DOHH2 (cell line): ENCODE results near the gene DKK3.

Experiments used
- H3F3A ChIP-seq: fragments of 200-600 bp; sonication (generic), shearing (Covaris generic); 2 replicates; pipeline ENCODE4 v1.6.0; 2016; ENCODE audit warnings: antibody characterized with exemption, mild to moderate bottlenecking; ENCODE audit not compliant: control insufficient read depth, insufficient read depth
- H3K27ac ChIP-seq: fragments of 200-600 bp; sonication (generic); 2 replicates; pipeline ENCODE4 v1.5.1; 2014; ENCODE audit warnings: low read depth, mild to moderate bottlenecking, low read length, moderate library complexity
- H3K27me3 ChIP-seq: fragments of 200-600 bp; sonication (generic); 2 replicates; pipeline ENCODE4 v1.6.1; 2014; ENCODE audit warnings: mild to moderate bottlenecking, low read length, mixed read lengths; ENCODE audit not compliant: control insufficient read depth
- H3K36me3 ChIP-seq: fragments of 200-600 bp; sonication (generic); 2 replicates; pipeline ENCODE4 v1.6.1; 2014; ENCODE audit warnings: mild to moderate bottlenecking, low read length, moderate library complexity, mixed read lengths; ENCODE audit not compliant: control insufficient read depth
- H3K4me1 ChIP-seq: fragments of 200-600 bp; sonication (generic); 2 replicates; pipeline ENCODE4 v1.6.1; 2014; ENCODE audit warnings: mild to moderate bottlenecking, low read length, mixed read lengths; ENCODE audit not compliant: control insufficient read depth
- H3K4me2 ChIP-seq: fragments of 200-600 bp; sonication (generic); 2 replicates; pipeline ENCODE4 v1.6.0; 2014; ENCODE audit warnings: mild to moderate bottlenecking, low read length, moderate library complexity
- H3K4me3 ChIP-seq: fragments of 200-600 bp; sonication (generic); 2 replicates; pipeline ENCODE4 v1.5.1; 2014; ENCODE audit warnings: mild to moderate bottlenecking, low read length, mixed read lengths
- H3K79me2 ChIP-seq: fragments of 200-600 bp; sonication (generic); 2 replicates; pipeline ENCODE4 v1.6.1; 2014; ENCODE audit warnings: mild to moderate bottlenecking, low read length, mixed read lengths; ENCODE audit not compliant: control insufficient read depth
- H3K9me2 ChIP-seq: fragments of 200-600 bp; sonication (generic); replicated peaks from 2 replicates; pipeline ENCODE4 v1.6.1; 2014; ENCODE audit warnings: mild to moderate bottlenecking, low read length, mixed read lengths; ENCODE audit not compliant: control insufficient read depth
- H3K9me3 ChIP-seq: fragments of 200-600 bp; sonication (generic); 2 replicates; pipeline ENCODE4 v1.6.1; 2014; ENCODE audit warnings: antibody characterized with exemption, low read length, mixed read lengths; ENCODE audit not compliant: control insufficient read depth, insufficient read depth
- H4K20me1 ChIP-seq: fragments of 200-600 bp; sonication (generic); 2 replicates; pipeline ENCODE4 v1.6.0; 2014; ENCODE audit warnings: low read depth, mild to moderate bottlenecking, antibody characterized with exemption, low read length, moderate library complexity; ENCODE audit not compliant: control insufficient read depth, insufficient read depth
- EZH2phosphoT487 ChIP-seq: fragments of 200-600 bp; sonication (generic); IDR thresholded peaks from 2 replicates; pipeline ENCODE4 v1.6.1; 2017; ENCODE audit warnings: borderline replicate concordance, mild to moderate bottlenecking, antibody characterized with exemption, low read length, moderate library complexity, mixed read lengths
- TF ChIP-seq, protein P1 (sequence below): fragments of 200-600 bp; sonication (generic); IDR thresholded peaks from one replicate; pipeline ENCODE4 v1.5.1; 2014; ENCODE audit warnings: antibody characterized with exemption, mild to moderate bottlenecking, low read depth, low read length; ENCODE audit not compliant: poor library complexity, severe bottlenecking

The DKK3 gene

GRCh38 chr11:11982975-11983374 is 25.5 kb downstream of the DKK3 start:
- Histone ChIP-seq H4K20me1 (no peaks in the 10 kb centered on the region), H3K4me1 (peaks cover 4% of the 10 kb centered on the region), H3K9me2 (no peaks in the 10 kb centered on the region), H3K4me2 (no peak overlapping the region), H3F3A (no peaks in the 10 kb centered on the region), H3K4me3 (no peak overlapping the region), H3K9me3 (no peaks in the 10 kb centered on the region), H3K27me3 (no peaks in the 10 kb centered on the region), H3K36me3 (no peaks in the 10 kb centered on the region), H3K79me2 (no peaks in the 10 kb centered on the region), H3K27ac (no peak overlapping the region)
- no peak for TF ChIP-seq EZH2phosphoT487
- TF ChIP-seq, protein P1, sequence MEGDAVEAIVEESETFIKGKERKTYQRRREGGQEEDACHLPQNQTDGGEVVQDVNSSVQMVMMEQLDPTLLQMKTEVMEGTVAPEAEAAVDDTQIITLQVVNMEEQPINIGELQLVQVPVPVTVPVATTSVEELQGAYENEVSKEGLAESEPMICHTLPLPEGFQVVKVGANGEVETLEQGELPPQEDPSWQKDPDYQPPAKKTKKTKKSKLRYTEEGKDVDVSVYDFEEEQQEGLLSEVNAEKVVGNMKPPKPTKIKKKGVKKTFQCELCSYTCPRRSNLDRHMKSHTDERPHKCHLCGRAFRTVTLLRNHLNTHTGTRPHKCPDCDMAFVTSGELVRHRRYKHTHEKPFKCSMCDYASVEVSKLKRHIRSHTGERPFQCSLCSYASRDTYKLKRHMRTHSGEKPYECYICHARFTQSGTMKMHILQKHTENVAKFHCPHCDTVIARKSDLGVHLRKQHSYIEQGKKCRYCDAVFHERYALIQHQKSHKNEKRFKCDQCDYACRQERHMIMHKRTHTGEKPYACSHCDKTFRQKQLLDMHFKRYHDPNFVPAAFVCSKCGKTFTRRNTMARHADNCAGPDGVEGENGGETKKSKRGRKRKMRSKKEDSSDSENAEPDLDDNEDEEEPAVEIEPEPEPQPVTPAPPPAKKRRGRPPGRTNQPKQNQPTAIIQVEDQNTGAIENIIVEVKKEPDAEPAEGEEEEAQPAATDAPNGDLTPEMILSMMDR = no peak

DNA sequence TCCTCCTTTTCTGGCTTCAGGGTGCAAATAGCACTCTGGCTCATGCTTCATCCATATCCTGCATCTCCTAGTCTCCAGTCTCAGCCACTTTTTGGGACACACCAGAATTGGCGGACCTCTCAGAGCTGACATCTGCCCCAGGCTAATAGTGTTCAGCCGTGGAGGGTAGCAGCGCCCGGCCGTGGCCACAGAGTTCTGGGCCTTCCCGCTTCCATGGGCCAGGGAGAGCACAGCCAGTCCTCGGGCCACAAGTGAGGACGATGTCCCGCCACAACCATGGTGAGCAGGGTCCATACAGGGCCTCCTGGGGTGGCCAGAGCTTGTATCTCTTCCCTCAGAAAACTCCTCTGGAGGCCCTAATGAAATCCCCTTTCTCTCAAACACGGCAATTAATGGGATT is 26.0 kb downstream of the DKK3 start:
- Histone ChIP-seq H3K9me2 (no peaks in the 10 kb centered on the region), H3K4me3 (no peak overlapping the region), H3K4me2 (no peak overlapping the region), H3K36me3 (no peaks in the 10 kb centered on the region), H4K20me1 (no peaks in the 10 kb centered on the region), H3K4me1 (peaks cover 5% of the 10 kb centered on the region), H3K9me3 (no peaks in the 10 kb centered on the region), H3K27ac (no peak overlapping the region), H3K27me3 (no peaks in the 10 kb centered on the region), H3F3A (no peaks in the 10 kb centered on the region), H3K79me2 (no peaks in the 10 kb centered on the region)
- TF ChIP-seq, protein P1 = no peak
- TF ChIP-seq EZH2phosphoT487 = no peak

- Histone ChIP-seq H3K27me3 (no peaks in the 10 kb centered on the region), H3K36me3 (no peaks in the 10 kb centered on the region), H4K20me1 (no peaks in the 10 kb centered on the region), H3K9me2 (no peaks in the 10 kb centered on the region), H3K9me3 (no peaks in the 10 kb centered on the region), H3F3A (no peaks in the 10 kb centered on the region), H3K79me2 (no peaks in the 10 kb centered on the region), H3K27ac (no peak overlapping the region), H3K4me2 (no peak overlapping the region), H3K4me1 (peaks cover 5% of the 10 kb centered on the region), H3K4me3 (no peak overlapping the region)
- no peak for TF ChIP-seq EZH2phosphoT487
- TF ChIP-seq, protein P1 = no peak
Observed at GRCh38 chr11:11981840-11982239, 26.6 kb downstream of the DKK3 start.

DNA sequence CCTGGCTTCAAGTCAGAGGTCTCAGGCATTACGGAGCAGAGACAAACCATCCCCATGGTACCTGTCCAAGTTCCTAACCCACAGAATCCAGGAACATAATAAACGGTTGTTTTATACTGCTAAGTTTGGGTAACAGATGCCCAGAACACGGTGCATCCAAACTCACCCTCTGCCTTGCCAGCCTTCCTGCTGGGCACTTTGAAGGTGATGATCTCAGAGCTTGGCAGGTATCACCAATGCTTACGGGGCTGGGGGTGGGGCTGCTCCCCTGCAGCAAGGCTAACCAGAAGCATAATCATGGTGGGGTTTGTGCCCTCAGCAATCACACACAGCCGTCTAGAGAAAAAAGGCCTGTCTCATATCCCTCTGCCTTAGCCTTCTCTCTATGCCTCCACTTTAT is 27.1 kb downstream of the DKK3 start:
- TF ChIP-seq, protein P1 = no peak
- TF ChIP-seq EZH2phosphoT487 = no peak
- Histone ChIP-seq H3K4me2 (no peak overlapping the region), H3K4me1 (peaks cover 5% of the 10 kb centered on the region)

More for the DNA sequence above, 27.1 kb downstream of the DKK3 start:
- Histone ChIP-seq H3K79me2 (no peaks in the 10 kb centered on the region), H4K20me1 (no peaks in the 10 kb centered on the region), H3K27me3 (no peaks in the 10 kb centered on the region), H3K4me3 (no peak overlapping the region), H3K9me2 (no peaks in the 10 kb centered on the region), H3F3A (no peaks in the 10 kb centered on the region), H3K36me3 (no peaks in the 10 kb centered on the region), H3K27ac (no peak overlapping the region), H3K9me3 (no peaks in the 10 kb centered on the region)
